GM23248 (cell line): ENCODE results near the gene MAP2K7.

Source experiments
- EZH2 ChIP-seq: fragments of 200-600 bp; sonication (generic); IDR thresholded peaks from 2 replicates; pipeline ENCODE4 v1.6.1; 2018; ENCODE audit warnings: antibody characterized with exemption, mild to moderate bottlenecking; ENCODE audit not compliant: insufficient read depth, poor library complexity, severe bottlenecking
- EZH2phosphoT487 ChIP-seq: fragments of 200-600 bp; sonication (generic); IDR thresholded peaks from 2 replicates; pipeline ENCODE4 v1.6.1; 2018; ENCODE audit warnings: antibody characterized with exemption, moderate library complexity, mild to moderate bottlenecking, low read depth; ENCODE audit not compliant: insufficient read depth

DNA sequence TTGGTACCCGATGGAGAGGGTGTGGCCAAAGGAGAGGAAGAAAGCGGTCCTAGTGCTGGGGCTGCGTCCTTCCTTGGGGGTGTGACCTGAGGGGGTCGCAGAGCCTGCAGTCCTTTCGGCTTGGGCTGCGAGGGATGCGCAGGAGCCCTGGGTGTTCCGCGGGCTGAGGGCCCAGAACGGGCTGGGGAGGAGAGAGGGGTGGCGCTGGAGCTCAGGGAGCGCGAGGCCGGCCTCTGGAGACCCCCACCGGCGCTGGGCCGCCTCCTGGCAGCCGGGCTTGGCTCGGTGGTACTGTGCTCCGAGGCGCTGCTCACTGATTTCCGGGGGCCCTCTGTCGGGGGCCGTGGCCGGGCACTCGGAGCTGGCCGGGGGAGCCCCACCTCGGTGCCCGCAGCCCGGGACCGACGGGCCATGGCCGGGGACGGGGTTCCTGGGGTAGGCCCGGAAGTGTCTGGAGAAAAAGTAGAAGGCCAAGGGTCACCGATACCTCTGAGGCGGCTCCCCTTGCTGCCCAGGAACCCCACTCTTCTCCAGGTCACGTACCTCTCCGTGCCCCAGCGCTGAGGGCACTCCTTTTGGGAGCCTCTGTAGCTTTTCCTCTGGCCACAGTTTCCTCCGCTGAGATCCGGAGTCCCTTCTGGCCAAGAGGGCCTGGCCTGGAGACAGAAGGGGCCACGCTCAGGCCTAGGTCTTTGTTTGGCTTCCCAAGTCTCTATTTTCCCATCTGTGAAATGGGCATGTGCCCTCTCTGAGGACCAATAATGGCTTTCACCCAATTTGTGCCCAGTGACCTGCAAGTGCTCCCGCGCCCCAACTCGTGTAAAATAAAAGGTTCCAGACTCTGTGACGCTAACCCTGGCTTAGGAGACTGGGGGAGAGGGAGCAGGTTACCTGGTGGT, 31.1 kb upstream of the MAP2K7 start:
- TF ChIP-seq EZH2 (no peak), EZH2phosphoT487 (no peak)
